ENCODE results near the gene CAMK1D. TPM values are rescaled to one million over a fixed set of nuclear protein-coding genes. Genes with fewer than 3 reads are reported as not detected.

Gene CAMK1D
- total RNA-seq, 3 donors from 2014 or later: 20.6 to 48.5 (median 32.8) TPM

- DNase-seq: peak in 1 of 3 donors; percentile 66
- TF ChIP-seq, protein P1, sequence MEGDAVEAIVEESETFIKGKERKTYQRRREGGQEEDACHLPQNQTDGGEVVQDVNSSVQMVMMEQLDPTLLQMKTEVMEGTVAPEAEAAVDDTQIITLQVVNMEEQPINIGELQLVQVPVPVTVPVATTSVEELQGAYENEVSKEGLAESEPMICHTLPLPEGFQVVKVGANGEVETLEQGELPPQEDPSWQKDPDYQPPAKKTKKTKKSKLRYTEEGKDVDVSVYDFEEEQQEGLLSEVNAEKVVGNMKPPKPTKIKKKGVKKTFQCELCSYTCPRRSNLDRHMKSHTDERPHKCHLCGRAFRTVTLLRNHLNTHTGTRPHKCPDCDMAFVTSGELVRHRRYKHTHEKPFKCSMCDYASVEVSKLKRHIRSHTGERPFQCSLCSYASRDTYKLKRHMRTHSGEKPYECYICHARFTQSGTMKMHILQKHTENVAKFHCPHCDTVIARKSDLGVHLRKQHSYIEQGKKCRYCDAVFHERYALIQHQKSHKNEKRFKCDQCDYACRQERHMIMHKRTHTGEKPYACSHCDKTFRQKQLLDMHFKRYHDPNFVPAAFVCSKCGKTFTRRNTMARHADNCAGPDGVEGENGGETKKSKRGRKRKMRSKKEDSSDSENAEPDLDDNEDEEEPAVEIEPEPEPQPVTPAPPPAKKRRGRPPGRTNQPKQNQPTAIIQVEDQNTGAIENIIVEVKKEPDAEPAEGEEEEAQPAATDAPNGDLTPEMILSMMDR (IDR thresholded peaks at IDR 0.05): no peak
- intact Hi-C loops (cut with DNase I, micrococcal nuclease): no loop called here
- Histone ChIP-seq H3K36me3 (ENCODE audit: low read depth) (no peaks in the 10 kb centered on the region), H3K9me3 (no peaks in the 10 kb centered on the region), H3K4me3 (no peak overlapping the region), H3K4me1 (ENCODE audit: low read depth) (peaks cover 32% of the 10 kb centered on the region)
- ATAC-seq: peak; percentile 45
Measured at GRCh38 chr10:12603766-12604470, 254.6 kb downstream of the CAMK1D start.

GRCh38 chr10:12605580-12606405 lies 256.4 kb downstream of the CAMK1D start:
- peak; percentile 86 to 92 (median 87) for DNase-seq
- peak; percentile 91 for ATAC-seq
- Histone ChIP-seq H3K4me1 (ENCODE audit: low read depth) (peaks cover 32% of the 10 kb centered on the region), H3K36me3 (ENCODE audit: low read depth) (no peaks in the 10 kb centered on the region), H3K4me3 (no peak overlapping the region), H3K9me3 (no peaks in the 10 kb centered on the region)
- TF ChIP-seq, protein P1 (IDR thresholded peaks at IDR 0.05): no peak
- intact Hi-C loops (cut with DNase I, micrococcal nuclease): no loop called here

- TF ChIP-seq, protein P1 (IDR thresholded peaks at IDR 0.05): no peak
- intact Hi-C loops (cut with DNase I, micrococcal nuclease): no loop called here
- no peak overlapping the region for H3K4me3 ChIP-seq
- H3K36me3 ChIP-seq (ENCODE audit: low read depth): no peaks in the 10 kb centered on the region
- ATAC-seq (peak; percentile 66), DNase-seq (peak; percentile 65 to 76 (median 70))
- H3K9me3 ChIP-seq: no peaks in the 10 kb centered on the region
- peaks cover 32% of the 10 kb centered on the region for H3K4me1 ChIP-seq (ENCODE audit: low read depth)
Measured at GRCh38 chr10:12606461-12606860, 257.1 kb downstream of the CAMK1D start.

DNA sequence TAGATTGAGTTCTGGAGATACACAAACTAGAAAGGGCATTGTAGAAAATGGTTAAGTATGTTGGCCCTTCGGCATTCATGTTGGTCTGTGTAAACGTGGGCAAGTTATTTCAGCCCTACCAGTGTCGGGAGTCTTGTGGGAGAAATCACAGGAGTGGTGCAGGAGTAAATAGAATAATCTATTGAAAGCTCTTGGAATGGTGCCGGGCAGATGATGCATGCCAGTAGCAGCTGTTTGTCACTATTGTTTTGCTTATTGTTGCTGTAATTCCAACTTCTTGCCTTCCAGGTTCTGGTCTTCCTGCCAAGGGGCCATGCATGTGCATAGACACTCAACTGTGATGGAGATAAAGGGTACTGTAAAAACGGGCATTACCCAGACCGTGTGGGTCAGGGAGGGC lies 259.4 kb downstream of the CAMK1D start:
- Histone ChIP-seq H3K36me3 (ENCODE audit: low read depth) (no peaks in the 10 kb centered on the region), H3K4me3 (no peak overlapping the region), H3K9me3 (no peaks in the 10 kb centered on the region), H3K4me1 (ENCODE audit: low read depth) (peaks cover 27% of the 10 kb centered on the region)
- TF ChIP-seq, protein P1 (IDR thresholded peaks at IDR 0.05): no peak
- ATAC-seq (no peak), DNase-seq (no peak)
- intact Hi-C loops (cut with DNase I, micrococcal nuclease): no loop called here

- Histone ChIP-seq H3K4me3 (no peak overlapping the region), H3K9me3 (no peaks in the 10 kb centered on the region), H3K4me1 (ENCODE audit: low read depth) (peaks cover 22% of the 10 kb centered on the region), H3K36me3 (ENCODE audit: low read depth) (no peaks in the 10 kb centered on the region)
- intact Hi-C loops (cut with DNase I, micrococcal nuclease): no loop called here
- DNase-seq: no peak
- no peak for ATAC-seq
- TF ChIP-seq, protein P1 (IDR thresholded peaks at IDR 0.05): no peak
Measured at GRCh38 chr10:12609435-12609834, 260.1 kb downstream of the CAMK1D start.

Data from mucosa of descending colon (tissue), 3 donors.